Measurements from ENCODE around the gene TBP.
"Not testable (repeated sequence)": the region's sequence is repeated elsewhere in the genome, so short reads cannot be mapped to it uniquely, and the experiment has no call there.

TBP gene

GRCh38 chr6:170554013-170554795 is at the start of gene TBP:
Gene TBP, plus strand, starts transcription at chr6:170554369. Its CDS starts 2,661 bp downstream, at chr6:170557030.
- peak; percentile 100 for FAIRE-seq
- peak; percentile 89 for DNase-seq (ENCODE audit: extremely low spot score, insufficient read length, low read depth)

- FAIRE-seq (no peak), DNase-seq (ENCODE audit: extremely low spot score, insufficient read length, low read depth) (no peak)
These were observed 49.7 kb upstream of the TBP start for GRCh38 chr6:170504479-170504878.

- FAIRE-seq (no peak), DNase-seq (ENCODE audit: extremely low spot score, insufficient read length, low read depth) (no peak)
These were observed 48.9 kb upstream of the TBP start for GRCh38 chr6:170505306-170505705.

DNA sequence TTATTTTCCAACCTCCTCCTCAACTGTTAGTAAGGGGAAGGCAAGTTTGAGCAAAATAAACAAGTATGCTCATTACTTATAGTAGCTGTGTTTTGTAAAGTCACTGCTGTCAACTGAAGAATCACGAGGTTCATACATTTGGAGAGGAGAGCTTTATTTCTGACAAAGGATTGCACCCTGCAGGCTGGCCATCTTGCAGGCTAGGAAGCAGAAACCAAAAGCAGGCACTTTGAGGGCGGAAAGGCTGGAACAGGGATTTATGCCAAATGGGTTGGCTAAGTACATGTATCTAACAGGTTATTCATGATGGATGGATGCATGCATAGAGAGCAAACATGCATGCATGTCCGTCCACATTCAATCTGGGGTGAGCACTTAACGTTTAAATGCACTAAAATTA is 47.7 kb upstream of the TBP start:
- FAIRE-seq (no peak), DNase-seq (ENCODE audit: extremely low spot score, insufficient read length, low read depth) (no peak)

GRCh38 chr6:170507728-170508127 is 46.4 kb upstream of the TBP start:
- DNase-seq (ENCODE audit: extremely low spot score, insufficient read length, low read depth); FAIRE-seq: not testable (repeated sequence)

GRCh38 chr6:170508275-170508674 is 45.9 kb upstream of the TBP start:
- not testable (repeated sequence) for DNase-seq (ENCODE audit: extremely low spot score, insufficient read length, low read depth); FAIRE-seq

DNA sequence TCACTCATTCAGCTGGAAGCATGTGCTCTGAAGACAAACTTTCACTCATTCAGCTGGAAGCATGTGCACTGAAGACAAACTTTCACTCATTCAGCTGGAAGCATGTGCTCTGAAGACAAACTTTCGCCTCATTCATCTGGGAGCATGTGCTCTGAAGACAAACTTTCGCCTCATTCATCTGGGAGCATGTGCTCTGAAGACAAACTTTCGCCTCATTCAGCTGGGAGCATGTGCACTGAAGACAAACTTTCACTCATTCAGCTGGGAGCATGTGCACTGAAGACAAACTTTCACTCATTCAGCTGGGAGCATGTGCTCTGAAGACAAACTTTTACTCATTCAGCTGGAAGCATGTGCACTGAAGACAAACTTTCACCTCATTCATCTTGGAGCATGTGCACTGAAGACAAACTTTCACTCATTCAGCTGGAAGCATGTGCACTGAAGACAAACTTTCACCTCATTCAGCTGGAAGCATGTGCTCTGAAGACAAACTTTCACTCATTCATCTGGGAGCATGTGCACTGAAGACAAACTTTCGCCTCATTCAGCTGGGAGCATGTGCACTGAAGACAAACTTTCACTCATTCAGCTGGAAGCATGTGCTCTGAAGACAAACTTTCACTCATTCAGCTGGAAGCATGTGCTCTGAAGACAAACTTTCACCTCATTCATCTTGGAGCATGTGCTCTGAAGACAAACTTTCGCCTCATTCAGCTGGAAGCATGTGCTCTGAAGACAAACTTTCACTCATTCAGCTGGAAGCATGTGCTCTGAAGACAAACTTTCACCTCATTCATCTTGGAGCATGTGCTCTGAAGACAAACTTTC is 45.1 kb upstream of the TBP start:
- not testable (repeated sequence) for FAIRE-seq; DNase-seq (ENCODE audit: extremely low spot score, insufficient read length, low read depth)

DNA sequence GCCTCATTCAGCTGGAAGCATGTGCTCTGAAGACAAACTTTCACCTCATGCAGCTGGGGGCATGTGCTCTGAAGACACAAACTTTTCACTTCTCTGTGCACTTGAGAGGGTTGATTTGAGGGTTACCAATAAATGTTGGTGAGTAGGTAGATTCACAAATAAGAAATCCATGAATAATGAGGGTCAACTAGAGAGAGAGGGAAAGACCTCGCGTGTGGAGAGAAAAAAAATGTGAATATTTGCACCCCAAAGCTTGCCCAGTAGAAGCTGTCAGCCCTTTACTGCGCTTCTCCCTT is 44.5 kb upstream of the TBP start:
- FAIRE-seq (no peak), DNase-seq (ENCODE audit: extremely low spot score, insufficient read length, low read depth) (no peak)

DNA sequence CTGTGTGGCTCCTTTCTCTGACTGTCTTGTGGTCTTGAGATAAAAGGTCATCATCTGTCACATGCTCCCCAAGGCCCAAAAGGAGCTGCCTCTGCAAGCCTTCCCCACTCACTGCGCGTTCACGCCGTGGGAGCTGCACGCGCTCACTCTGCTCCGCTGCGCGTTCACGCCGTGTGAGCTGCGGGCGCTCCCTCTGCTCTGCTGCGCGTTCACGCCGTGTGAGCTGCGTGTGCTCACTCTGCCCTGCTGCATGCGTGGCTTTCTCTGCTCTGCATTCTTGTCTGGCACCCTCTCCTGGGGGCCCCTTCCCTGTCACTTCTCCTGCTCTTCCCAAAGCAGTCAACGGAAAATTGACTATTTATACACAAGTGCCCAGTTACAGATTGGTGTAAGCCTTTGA is 43.5 kb upstream of the TBP start:
- DNase-seq (ENCODE audit: extremely low spot score, insufficient read length, low read depth) (no peak), FAIRE-seq (no peak)

DNA sequence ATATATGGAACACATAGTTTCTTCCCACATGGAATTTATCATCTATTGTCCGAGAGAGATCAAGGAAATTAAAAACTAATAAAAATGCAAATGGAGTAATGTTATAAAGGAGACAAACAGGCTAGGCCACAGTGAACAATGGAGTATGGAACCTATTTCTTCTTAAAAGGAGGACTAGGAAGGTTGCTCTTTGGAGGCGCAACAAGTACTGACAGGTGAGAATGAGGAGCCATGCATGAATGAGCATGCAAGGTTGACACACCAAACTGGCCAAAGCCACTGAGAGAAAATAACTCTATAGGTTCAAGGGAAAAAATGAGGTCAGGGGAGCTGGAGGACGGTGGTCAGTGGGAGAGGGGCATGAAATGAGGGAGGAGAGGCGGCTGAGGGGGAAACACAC is 41.9 kb upstream of the TBP start:
- no peak for FAIRE-seq
- DNase-seq (ENCODE audit: extremely low spot score, insufficient read length, low read depth), result no peak

DNA sequence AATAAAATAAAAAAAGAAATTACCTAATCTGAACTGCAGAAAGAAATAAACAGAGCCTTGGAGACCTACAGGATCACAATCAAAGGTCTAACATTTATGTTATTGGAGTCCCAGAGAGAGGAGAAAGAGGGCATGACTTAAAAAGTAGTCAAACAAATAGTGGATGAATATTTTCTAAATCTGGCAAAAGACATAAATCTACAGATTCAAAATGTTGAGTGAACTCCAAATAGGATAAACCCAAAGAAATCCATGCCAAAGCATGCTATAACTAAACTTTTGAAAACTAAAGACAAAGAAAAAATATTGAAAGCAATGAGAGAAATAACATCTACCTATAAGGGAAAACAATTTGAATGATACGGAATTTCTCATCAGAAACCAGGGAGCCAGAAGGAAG is 39.3 kb upstream of the TBP start:
- FAIRE-seq (no peak), DNase-seq (ENCODE audit: extremely low spot score, insufficient read length, low read depth) (no peak)

DNA sequence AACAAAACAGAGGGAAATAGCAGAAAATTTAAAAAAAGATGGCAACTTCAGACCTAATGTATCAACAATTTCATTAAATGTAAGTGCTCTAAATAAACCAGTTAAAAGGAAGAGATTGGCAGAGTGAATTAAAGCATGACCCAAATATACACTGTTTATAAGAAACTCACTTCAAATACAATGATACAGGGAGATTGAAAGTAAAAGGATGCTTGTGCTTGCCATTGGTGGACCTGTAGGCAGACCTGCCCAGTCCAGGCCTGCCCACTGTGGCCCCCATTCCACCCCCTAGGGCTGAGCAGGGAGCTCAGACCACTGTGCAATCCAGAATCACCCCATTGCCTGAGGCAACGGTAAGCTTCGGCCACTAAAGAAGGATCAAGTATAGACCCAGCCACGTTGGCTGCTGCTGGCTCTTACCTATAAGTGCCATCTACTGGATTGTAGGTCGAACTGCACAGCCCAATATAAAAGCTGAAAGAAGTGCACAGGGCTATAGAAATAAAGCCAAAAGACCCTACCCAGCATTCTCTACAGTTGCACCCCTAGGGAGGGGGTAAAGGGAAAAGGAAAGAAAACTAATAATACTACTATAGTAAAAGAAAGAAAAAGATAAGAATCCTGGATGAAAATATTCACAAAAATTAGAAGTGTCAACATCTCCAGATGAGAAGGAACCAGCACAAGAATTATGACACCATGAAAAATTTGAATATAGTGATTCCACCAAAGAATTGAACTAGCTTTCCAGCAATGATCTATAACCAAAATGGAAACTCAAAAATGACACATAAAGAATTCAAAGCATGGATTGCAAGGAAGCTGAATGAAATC is 37.2 kb upstream of the TBP start:
- peak; percentile 77 for FAIRE-seq
- peak; percentile 17 for DNase-seq (ENCODE audit: extremely low spot score, insufficient read length, low read depth)

DNA sequence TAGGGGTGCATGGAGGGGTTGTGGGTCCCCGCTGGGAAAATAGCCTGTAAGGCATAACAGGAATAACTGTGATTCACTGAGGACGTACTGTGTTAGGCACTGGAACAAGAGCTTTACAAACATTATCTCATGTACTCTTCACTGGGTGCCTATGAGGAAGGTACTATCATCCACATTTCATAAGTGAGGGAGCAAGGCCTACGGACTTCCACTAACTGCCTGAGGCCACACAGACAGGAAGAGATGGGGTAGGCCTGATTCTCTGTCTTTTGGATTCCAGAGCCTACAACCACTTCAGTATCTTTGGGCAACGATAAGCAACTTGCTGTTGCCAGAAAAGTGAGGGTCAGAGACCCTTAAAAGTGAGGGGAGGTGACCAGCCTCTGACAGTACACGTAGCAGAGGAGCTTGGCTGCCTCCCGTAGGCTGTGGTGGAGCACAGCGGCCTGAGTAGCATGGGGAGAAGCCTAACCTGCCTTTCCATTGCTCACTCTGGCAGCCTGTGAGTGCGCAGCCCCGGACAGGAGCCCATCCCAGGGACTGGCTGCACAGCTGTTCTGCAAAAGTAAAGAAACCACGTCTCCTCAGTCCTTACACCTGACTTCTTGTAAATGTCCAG is 31.5 kb upstream of the TBP start:
- DNase-seq (ENCODE audit: extremely low spot score, insufficient read length, low read depth) (no peak), FAIRE-seq (no peak)

- FAIRE-seq, result no peak
- no peak for DNase-seq (ENCODE audit: extremely low spot score, insufficient read length, low read depth)
These were observed 30.7 kb upstream of the TBP start for GRCh38 chr6:170523256-170524171.

DNA sequence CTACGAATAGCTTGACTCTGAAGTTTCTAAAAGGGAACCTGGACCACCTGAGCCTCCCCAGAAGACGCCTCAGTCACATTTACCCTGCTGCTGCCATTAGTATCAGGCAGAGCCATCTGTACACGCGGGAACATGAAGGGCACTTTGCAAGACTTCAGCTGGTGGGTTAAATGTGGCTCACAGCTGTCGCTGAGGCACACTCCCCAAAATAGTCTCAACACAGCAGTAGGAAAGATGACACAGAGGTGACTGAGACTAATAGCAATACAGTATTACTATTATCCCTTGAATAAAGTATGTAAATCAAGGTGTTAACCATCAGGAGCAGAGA is 30.0 kb upstream of the TBP start:
- DNase-seq (ENCODE audit: extremely low spot score, insufficient read length, low read depth), result no peak
- FAIRE-seq, result no peak

- DNase-seq (ENCODE audit: extremely low spot score, insufficient read length, low read depth) (no peak), FAIRE-seq (no peak)
These were observed 28.4 kb upstream of the TBP start for GRCh38 chr6:170525795-170526194.

- DNase-seq (ENCODE audit: extremely low spot score, insufficient read length, low read depth); FAIRE-seq: not testable (repeated sequence)
These were observed 26.2 kb upstream of the TBP start for GRCh38 chr6:170527995-170528394.

- peak; percentile 82 for FAIRE-seq
These were observed 24.2 kb upstream of the TBP start for GRCh38 chr6:170529839-170530469.

More at GRCh38 chr6:170529839-170530469, 24.2 kb upstream of the TBP start:
- DNase-seq (ENCODE audit: extremely low spot score, insufficient read length, low read depth), result peak; percentile 49
